ENCODE data around the gene SAMD11.

The SAMD11 gene

GRCh38 chr1:933603-933940, 9.8 kb downstream of the SAMD11 start:
- no peak for DNase-seq (ENCODE audit: low read depth)

GRCh38 chr1:934991-935750, 11.4 kb downstream of the SAMD11 start:
- no peak for DNase-seq (ENCODE audit: low read depth)

DNA sequence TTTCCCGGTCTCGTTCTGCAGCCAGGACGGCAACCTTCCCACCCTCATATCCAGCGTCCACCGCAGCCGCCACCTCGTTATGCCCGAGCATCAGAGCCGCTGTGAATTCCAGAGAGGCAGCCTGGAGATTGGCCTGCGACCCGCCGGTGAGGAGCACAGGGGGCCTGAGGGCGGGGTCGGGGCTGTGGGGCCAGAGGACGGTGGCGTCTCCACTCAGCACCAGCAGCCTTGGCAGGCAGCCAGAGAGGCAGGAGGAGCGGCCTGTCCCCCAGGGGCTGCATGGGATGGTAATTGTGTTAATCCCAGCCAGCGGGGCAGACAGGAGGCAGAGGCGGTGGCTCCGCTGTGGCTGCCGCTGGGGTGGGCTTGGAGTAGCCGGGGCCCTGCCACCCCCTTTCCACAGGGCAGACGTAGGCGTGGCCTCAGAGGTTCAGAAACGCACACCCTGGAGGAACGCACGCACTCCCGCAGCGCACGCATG, 12.1 kb downstream of the SAMD11 start:
- DNase-seq (ENCODE audit: low read depth): no peak

DNA sequence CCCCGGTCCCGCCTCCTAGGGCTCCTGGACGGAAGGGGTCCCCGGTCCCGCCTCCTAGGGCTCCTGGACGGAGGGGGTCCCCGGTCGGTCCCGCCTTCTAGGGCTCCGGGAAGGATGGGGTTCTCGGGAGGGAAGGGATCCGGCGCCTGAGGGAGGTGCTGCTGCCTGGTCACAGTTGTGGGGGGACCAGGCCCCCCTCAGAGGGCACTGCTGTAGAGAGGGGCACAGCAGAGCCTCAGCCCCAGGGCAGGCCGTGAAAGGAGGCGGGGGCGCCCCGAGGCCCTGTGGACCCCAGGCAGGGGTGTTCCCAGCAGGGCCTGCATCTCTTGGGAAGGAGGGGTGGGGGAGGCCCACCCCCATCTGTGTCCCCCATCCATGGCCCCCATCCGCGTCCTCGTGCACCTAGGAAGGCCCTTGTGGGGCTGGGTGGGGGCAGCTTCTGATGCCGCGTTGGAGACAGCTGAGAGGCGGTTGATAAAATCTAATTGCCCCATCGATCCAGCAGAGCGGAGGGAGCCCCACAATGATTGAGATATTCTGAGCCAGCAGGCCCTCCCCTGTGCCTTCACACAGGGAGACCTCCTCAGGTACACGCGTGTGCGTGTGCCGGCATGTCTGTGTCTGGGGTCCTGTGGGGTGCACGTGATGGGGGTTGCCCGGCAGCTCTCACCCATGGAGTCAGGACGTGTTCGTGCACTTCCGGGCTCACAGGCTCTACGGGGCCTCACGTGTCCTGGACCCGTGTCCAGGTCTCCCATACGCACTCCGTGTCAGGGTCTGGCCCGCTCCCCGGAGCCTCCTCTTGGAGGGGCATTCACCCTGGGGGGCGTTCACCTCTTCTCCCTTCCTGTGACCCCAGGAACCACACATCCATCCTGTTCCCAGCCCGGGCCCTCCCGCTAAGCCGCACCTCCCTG, 12.9 kb downstream of the SAMD11 start:
- DNase-seq (ENCODE audit: low read depth): no peak

DNA sequence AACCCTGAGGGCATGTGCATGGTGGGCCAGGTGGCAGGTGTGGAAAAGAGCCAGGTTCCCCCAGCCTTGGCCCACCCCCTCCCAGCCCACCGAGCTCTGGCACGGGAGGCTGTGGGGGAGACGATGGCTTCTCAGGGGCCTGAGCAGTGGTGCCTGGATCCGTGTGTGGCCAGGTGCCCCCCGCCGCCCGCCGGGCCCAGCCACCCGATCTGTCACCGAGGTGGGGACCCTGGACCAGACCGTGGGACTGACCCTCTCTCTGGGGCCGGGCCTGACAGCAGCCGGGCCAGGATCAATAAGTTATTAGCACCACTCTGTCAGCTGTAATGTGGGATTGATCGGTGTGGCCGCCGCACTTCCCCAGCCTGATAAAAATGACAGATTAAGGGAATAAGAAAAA, 13.8 kb downstream of the SAMD11 start:
- no peak for DNase-seq (ENCODE audit: low read depth)

- DNase-seq (ENCODE audit: low read depth): no peak
Measured at GRCh38 chr1:938088-938683, 14.5 kb downstream of the SAMD11 start.

DNA sequence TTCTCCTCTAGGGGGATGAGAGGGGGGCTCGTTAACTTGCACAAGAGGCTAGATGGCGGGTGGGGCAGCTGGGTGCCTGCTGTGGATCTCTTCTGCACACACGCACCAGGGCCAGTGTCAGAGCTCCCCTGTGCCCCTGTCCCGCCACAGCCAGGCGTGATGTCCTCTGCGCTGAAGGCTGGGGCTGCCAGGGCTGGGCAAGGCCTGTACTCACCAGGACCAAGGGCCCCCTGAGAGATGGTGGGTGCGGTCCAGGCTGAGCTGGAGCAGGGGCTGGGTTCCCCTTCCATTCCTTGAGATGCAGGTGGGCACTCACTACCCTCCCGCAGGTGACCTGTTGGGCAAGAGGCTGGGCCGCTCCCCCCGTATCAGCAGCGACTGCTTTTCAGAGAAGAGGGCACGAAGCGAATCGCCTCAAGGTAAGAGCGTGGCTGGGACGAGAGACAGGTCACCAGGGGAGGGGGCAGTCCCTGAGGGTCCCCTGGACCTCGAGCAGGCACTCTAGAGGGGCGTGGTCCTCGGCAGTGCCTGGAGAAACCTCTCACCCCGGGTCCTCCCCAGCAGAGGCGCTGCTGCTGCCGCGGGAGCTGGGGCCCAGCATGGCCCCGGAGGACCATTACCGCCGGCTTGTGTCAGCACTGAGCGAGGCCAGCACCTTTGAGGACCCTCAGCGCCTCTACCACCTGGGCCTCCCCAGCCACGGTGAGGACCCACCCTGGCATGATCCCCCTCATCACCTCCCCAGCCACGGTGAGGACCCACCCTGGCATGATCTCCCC, 15.2 kb downstream of the SAMD11 start:
- no peak for DNase-seq (ENCODE audit: low read depth)

DNA sequence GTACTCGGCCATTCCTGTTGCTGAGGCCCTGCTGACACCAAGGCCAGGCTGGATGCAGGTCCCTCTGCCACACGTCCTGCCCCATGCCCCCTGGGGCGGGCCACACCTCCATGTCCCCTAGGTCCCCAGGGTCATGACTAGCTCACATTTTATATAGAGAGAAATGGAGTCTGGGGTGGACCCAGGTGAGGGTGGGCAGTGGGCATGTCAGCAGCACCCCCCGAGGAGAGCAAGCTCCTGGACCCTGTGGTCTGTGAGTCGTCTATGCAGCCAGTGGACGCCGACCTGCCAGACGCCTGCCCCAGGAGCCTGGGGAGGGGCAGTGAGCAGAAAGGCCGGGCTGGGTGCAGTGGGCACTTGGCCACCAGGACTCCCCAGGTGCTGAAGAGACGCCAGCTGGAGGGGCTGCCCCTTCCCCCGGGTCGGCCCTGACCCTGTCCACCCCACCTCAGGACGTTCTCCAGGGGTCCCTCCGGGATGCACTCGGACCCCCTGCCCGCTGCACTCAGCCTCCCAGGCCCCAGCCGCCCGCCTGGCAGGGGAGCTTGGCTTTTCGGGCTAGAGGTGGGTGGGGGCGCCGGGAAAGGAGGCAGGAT, 15.9 kb downstream of the SAMD11 start:
- DNase-seq (ENCODE audit: low read depth): no peak

DNA sequence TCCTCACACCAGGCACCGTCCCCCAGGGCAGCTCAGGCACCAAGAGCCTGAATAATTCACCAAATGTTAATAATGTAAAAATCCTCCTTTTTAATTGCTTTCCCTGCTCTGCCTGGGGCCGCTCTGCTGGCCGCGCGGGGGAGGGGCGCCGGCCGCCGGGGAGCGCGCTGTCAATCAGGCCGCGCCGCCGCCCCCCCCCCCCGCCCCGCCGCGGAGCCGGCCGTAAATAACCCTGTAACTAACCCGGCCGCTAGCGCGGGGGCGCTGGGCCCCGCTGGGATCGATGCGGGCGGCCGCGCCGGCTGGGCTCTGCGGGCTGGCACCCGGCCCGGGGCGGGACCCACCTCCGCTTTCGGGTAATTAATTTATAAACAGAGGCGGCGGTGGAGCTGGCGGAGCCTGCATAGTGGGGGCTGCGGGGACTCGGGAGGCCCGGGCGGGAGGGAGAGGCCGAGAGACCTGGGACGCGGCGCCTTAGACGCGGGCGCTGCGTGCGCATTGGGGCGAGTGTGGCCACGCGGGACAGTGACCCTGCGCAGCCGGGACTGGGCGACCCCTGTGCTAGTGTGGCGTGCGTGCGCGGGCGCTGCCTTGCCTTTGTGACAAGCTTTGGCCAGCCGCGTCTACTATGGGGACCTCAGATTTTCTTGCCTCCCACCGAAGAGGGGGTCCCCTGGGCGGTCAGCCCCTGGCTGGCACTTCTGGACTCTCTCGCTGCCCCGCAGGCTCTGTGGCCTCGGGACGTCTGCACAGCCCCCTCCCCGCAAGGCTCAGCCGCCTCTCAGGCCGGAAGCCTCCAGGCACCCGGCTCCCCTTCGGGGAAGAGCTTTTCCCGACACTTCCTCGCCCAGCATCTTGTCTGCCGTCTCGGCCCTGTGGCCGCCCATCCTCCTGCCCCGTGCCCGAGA, 16.6 kb downstream of the SAMD11 start:
- no peak for DNase-seq (ENCODE audit: low read depth)

DNA sequence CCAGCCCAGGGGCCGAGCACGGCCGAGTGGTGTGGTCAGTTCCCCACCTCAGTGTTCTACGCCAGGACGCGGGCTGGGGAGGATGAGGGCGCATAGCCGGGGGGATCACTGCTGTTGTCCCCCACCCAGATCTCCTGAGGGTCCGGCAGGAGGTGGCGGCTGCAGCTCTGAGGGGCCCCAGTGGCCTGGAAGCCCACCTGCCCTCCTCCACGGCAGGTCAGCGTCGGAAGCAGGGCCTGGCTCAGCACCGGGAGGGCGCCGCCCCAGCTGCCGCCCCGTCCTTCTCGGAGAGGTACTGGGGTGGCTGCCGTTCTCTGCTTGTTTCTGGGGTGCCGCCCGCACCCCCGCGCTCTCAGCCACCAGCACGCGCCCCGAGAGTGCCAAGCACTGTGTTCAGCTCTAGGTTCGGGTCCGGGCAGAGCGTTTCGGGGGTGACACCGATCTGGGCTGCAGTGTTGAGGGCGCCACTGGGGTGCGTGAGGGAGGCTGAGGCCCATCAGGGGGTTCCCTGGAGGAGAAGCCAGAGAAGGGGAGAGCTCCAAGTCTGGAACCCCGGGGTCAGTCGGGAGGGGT, 17.4 kb downstream of the SAMD11 start:
- DNase-seq (ENCODE audit: low read depth): no peak

DNA sequence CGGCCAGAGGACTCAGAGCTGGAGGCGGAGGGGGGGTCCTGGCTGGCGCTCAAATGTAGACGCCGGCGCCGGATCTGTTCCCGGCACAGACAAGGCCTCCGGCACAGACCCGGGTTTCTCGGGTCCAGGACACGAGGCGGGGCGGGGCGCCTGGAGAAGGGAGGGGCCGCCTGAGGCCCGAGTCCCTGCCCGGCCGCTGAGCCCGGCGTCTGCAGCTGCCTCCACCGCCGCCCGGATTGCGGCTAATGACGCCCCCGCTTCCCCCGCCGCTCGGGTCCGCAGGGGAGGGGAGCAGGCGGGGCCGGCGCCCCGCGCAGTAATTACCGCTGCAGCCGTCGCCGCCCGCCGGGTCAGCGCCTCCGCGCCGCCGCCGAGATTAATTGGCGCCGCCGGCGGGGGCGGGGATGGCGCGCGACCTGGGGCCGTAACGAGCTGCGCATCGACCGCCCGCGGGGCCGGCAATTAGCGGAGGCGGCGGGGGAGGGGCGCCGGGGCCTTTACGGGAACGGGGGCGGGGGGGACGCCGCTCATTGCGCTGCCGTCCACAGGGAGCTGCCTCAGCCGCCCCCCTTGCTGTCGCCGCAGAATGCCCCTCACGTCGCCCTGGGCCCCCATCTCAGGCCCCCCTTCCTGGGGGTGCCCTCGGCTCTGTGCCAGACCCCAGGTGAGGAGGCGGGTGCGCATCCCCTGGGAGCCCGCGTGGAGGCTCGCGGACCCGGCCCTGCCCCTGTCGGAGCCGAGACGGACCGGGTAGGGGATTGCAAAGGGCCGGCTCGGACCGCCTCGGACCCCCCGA, 18.1 kb downstream of the SAMD11 start:
- no peak for DNase-seq (ENCODE audit: low read depth)

GRCh38 chr1:942411-942821, 18.7 kb downstream of the SAMD11 start:
- no peak for DNase-seq (ENCODE audit: low read depth)

DNA sequence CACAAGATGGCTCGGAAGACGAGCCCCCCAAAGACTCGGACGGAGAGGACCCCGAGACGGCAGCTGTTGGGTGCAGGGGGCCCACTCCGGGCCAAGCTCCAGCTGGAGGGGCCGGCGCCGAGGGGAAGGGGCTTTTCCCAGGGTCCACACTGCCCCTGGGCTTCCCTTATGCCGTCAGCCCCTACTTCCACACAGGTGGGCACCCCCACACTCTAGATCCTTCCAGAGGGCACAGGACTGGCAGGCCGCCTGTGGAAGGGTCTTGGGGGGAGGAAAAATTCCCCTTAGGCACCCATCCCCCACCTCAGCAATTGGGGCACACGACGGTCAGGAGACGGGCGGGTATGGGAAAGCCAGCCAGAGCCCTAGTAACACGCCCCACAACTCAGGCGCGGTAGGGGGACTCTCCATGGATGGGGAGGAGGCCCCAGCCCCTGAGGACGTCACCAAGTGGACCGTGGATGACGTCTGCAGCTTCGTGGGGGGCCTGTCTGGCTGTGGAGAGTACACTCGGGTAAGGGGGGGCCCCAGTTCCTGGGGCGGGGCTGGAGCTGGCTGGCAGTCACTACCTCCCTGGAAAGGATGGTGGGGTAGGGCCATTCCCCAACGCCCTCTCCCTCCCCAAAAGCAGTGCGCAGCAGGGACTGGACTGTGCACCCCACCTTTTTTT, 19.3 kb downstream of the SAMD11 start:
- DNase-seq (ENCODE audit: low read depth): no peak

DNA sequence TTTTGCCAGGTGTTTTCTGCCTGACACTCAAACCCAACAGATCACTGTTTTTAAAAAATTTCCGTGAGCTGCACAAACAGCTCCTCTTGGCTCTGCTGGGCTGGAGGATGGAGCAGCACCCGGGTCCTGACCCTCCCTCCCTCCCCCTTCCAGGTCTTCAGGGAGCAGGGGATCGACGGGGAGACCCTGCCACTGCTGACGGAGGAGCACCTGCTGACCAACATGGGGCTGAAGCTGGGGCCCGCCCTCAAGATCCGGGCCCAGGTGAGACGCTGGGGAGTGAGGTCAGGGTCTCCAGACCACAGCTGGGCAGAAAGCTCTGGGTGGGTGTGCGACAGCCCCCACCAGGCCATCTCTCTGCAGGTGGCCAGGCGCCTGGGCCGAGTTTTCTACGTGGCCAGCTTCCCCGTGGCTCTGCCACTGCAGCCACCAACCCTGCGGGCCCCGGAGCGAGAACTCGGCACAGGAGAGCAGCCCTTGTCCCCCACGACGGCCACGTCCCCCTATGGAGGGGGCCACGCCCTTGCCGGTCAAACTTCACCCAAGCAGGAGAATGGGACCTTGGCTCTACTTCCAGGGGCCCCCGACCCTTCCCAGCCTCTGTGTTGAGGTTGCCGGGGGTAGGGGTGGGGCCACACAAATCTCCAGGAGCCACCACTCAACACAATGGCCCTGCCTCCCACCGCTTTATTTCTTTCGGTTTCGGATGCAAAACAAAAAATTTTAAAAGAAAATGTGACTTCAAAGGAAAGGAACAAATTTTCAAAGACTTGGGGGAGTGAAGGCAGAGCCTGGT, 20.0 kb downstream of the SAMD11 start:
- no peak for DNase-seq (ENCODE audit: low read depth)

DNA sequence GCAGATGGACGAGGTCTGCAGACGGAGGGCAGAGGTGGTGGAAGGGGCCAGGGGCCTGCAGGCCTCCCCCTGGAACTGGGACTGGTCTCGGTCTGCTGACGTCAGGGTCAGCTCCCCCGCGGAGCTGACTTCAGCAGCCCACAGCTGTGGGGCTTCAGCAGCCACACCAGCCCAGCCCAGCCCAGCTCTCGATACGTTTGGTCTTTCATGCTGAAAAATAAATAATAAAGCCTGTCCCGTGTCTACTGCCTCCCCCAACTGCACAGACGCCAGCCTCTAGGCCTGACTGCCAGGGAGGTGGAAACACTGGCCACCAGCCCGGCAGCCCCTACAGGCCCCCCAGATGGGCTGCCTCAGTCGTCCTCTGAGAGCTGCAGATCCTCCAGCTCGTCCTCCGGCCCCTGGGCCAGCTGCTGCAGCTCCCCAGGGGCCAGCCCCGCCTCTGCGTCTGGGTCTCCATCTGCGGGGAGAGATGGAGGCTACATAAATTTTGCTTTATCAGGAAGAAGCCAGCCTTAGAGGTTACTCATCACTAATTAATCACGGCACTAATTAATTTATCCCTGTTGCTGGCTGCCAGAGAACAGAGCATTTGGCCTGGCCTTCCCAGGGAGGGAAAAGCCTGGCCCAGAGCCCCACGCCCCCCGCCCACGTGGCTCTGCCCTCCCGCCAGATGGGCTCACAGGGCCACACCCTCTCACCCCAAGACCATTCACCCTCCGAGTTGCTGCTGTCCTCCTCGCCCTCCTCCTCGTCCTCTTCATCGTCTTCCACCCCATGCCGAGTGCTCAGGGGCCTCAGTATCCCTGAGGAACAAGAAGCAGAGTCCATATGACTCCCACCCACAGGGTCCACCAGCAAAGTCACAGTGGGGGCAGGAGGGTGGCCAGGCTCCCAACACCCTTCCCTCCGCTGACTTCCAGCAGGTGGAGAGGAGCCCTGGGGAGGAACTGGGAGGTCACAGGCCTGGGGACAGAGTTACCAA, 20.9 kb downstream of the SAMD11 start:
- DNase-seq (ENCODE audit: low read depth): no peak

DNA sequence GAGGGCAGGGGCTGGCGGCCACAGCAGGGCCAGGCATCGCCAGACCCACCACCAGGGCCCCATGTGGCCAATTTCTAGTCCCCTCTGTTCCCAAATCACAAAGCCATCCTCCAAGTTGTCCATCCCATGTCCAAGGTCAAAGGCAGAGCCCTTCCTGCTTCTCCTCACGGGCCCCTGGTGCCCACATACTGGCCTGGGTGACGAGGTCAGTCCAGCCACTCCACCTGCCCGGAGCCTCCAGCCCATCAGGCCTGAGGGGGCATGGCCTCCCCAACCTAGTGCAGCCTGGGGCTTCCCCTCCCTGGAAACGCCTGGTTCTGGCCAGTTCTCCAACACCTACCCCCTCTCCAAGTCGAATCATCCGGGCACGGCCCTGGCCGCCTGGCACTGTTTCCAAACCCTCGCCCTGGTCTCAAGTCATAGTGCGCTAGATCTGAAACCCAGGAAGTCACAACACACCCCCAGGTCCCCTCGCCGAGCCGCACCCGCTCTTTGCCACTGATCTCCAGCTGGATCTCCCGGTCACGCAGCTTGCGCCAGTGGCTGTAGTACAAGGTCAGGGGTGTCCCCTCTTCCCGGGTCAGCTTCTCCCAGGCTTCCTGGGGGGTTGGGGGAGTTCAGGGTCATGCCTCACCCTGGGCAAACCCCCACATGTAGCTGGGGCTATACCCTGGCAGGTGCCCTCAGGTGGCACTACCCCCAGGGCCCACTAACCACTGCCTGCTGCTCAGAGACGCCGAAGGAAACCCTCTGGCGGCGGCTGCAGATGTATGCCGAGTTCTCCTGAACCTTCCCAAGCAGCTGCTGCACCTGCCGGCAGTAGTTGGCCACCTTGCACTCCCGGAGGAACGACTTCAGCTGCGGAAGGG, 22.2 kb downstream of the SAMD11 start:
- no peak for DNase-seq (ENCODE audit: low read depth)

Data from activated T-helper 1 cell treated with Interleukin-2 at 50 U/mL for 16 hours (primary cell).